ENCODE data around the gene ZNF407.

The ZNF407 gene

GRCh38 chr18:75057169-75057960 is 459.7 kb downstream of the ZNF407 start:
- H3K4me1 ChIP-seq (ENCODE audit: control insufficient read depth, low read depth, low read length) = no peaks in the 10 kb centered on the region
- no peaks in the 10 kb centered on the region for H3K27me3 ChIP-seq (ENCODE audit: control insufficient read depth, insufficient read depth, low read length)
- H3K36me3 ChIP-seq (ENCODE audit: control insufficient read depth, low read depth, low read length) = no peaks in the 10 kb centered on the region

GRCh38 chr18:75060185-75060584 is 462.5 kb downstream of the ZNF407 start:
- no peak overlapping the region for H3K9ac ChIP-seq (ENCODE audit: low read length)
- no peak overlapping the region for H3K27ac ChIP-seq (ENCODE audit: low read length)
- no peaks in the 10 kb centered on the region for H3K9me3 ChIP-seq (ENCODE audit: control insufficient read depth, low read depth, low read length)
- H3K4me1 ChIP-seq (ENCODE audit: control insufficient read depth, low read depth, low read length) = no peaks in the 10 kb centered on the region
- H3K27me3 ChIP-seq (ENCODE audit: control insufficient read depth, insufficient read depth, low read length) = no peaks in the 10 kb centered on the region
- no peaks in the 10 kb centered on the region for H3K36me3 ChIP-seq (ENCODE audit: control insufficient read depth, low read depth, low read length)
- H3K4me3 ChIP-seq (ENCODE audit: low read length) = no peak overlapping the region

More at GRCh38 chr18:75057169-75057960, 459.7 kb downstream of the ZNF407 start:
- Histone ChIP-seq H3K27ac (ENCODE audit: low read length) (no peak overlapping the region), H3K4me3 (ENCODE audit: low read length) (no peak overlapping the region), H3K9me3 (ENCODE audit: control insufficient read depth, low read depth, low read length) (no peaks in the 10 kb centered on the region), H3K9ac (ENCODE audit: low read length) (no peak overlapping the region)

DNA sequence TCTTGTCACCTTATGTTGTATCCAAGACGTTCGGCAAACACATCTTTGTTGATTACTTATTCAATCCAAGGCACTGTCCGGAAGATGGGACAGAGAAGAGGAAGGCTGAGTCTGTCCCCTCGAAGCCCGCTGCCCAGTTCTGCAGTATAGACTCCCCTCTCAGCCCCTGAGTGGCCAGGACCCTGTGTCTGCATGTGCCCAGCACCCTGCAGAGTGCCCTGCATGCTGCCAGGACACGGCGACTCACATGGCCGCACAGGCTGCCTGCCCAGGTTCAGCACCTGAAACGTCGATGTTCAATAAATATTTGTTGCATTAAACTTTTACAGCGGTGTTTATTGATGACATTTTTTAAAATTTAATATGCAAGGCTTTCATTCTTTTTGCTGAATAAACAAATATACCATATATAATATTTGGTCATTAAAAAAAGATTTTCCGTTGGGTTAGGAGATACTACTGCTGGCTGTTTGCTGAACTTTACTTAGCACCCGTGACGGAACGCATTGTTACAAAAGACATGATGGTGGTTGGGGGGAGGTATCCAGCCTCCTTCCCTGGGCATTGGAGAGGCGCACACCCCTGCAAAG is 464.7 kb downstream of the ZNF407 start:
- H3K9ac ChIP-seq (ENCODE audit: low read length) = no peak overlapping the region
- H3K27me3 ChIP-seq (ENCODE audit: control insufficient read depth, insufficient read depth, low read length) = no peaks in the 10 kb centered on the region
- no peak overlapping the region for H3K27ac ChIP-seq (ENCODE audit: low read length)
- H3K36me3 ChIP-seq (ENCODE audit: control insufficient read depth, low read depth, low read length) = no peaks in the 10 kb centered on the region
- H3K4me1 ChIP-seq (ENCODE audit: control insufficient read depth, low read depth, low read length) = no peaks in the 10 kb centered on the region
- H3K4me3 ChIP-seq (ENCODE audit: low read length) = no peak overlapping the region
- no peaks in the 10 kb centered on the region for H3K9me3 ChIP-seq (ENCODE audit: control insufficient read depth, low read depth, low read length)

DNA sequence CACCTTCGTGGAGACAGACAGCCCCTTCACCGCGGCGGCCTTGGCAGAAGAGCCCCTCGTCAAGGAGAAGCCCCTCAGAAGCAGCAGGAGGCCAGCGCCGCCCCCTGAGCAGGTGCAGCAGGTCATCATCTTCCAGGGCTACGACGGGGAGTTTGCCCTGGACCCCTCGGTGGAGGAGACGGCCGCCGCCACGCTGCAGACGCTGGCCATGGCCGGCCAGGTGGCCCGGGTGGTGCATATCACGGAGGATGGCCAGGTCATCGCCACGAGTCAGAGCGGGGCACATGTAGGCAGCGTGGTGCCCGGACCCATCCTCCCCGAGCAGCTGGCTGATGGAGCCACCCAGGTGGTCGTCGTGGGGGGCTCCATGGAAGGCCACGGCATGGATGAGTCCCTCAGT is 465.5 kb downstream of the ZNF407 start:
- Histone ChIP-seq H3K27me3 (ENCODE audit: control insufficient read depth, insufficient read depth, low read length) (no peaks in the 10 kb centered on the region), H3K9ac (ENCODE audit: low read length) (no peak overlapping the region), H3K4me1 (ENCODE audit: control insufficient read depth, low read depth, low read length) (no peaks in the 10 kb centered on the region), H3K36me3 (ENCODE audit: control insufficient read depth, low read depth, low read length) (no peaks in the 10 kb centered on the region), H3K9me3 (ENCODE audit: control insufficient read depth, low read depth, low read length) (no peaks in the 10 kb centered on the region), H3K27ac (ENCODE audit: low read length) (no peak overlapping the region), H3K4me3 (ENCODE audit: low read length) (no peak overlapping the region)

DNA sequence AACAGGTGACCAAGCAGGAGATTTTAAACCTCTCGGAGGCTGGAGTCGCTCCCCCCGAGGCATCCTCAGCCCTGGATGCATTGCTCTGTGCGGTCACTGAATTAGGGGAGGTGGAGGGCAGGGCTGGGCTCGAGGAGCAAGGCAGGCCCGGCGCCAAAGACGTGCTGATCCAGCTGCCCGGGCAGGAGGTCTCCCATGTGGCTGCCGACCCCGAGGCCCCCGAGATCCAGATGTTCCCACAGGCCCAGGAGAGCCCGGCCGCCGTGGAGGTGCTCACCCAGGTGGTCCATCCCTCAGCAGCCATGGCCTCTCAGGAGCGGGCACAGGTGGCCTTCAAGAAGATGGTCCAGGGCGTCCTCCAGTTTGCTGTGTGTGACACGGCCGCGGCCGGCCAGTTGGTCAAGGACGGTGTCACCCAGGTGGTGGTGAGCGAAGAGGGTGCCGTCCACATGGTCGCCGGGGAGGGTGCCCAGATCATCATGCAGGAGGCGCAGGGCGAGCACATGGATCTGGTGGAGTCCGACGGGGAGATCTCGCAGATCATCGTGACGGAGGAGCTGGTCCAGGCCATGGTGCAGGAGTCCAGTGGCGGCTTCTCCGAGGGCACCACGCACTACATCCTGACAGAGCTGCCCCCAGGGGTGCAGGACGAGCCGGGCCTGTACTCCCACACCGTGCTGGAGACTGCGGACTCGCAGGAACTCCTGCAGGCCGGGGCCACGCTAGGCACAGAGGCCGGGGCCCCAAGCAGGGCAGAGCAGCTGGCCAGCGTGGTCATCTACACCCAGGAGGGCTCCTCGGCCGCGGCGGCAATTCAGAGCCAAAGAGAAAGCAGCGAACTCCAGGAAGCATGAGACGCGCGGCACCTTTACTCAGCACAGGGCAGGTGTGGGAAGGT is 466.2 kb downstream of the ZNF407 start:
- Histone ChIP-seq H3K4me1 (ENCODE audit: control insufficient read depth, low read depth, low read length) (no peaks in the 10 kb centered on the region), H3K27me3 (ENCODE audit: control insufficient read depth, insufficient read depth, low read length) (no peaks in the 10 kb centered on the region), H3K9me3 (ENCODE audit: control insufficient read depth, low read depth, low read length) (no peaks in the 10 kb centered on the region), H3K27ac (ENCODE audit: low read length) (no peak overlapping the region), H3K36me3 (ENCODE audit: control insufficient read depth, low read depth, low read length) (no peaks in the 10 kb centered on the region), H3K4me3 (ENCODE audit: low read length) (no peak overlapping the region), H3K9ac (ENCODE audit: low read length) (no peak overlapping the region)

DNA sequence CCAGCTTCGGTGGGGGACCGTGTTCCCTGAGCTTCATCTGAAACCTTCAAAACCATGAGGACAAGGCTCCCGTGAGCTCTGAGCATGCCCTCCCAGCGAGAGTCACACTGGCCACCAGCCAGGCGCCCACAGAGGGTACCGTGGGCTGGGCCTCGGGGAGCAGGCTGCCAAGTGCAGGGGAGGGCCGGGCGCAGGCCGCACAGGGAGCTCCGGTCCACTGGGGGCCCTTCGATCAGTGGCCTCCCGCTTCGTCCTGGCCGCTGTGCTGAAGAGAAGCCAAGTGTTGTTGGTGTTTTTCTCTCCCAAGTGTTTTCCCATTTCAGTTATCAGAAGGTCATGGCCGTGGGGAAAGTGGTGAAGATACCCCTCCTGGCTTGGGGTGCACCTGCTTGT is 466.8 kb downstream of the ZNF407 start:
- no peaks in the 10 kb centered on the region for H3K27me3 ChIP-seq (ENCODE audit: control insufficient read depth, insufficient read depth, low read length)
- no peaks in the 10 kb centered on the region for H3K9me3 ChIP-seq (ENCODE audit: control insufficient read depth, low read depth, low read length)
- no peak overlapping the region for H3K9ac ChIP-seq (ENCODE audit: low read length)
- no peak overlapping the region for H3K27ac ChIP-seq (ENCODE audit: low read length)
- H3K4me3 ChIP-seq (ENCODE audit: low read length) = no peak overlapping the region
- no peaks in the 10 kb centered on the region for H3K4me1 ChIP-seq (ENCODE audit: control insufficient read depth, low read depth, low read length)
- no peaks in the 10 kb centered on the region for H3K36me3 ChIP-seq (ENCODE audit: control insufficient read depth, low read depth, low read length)

GRCh38 chr18:75065251-75066000 is 467.8 kb downstream of the ZNF407 start:
- Histone ChIP-seq H3K9ac (ENCODE audit: low read length) (no peak overlapping the region), H3K9me3 (ENCODE audit: control insufficient read depth, low read depth, low read length) (no peaks in the 10 kb centered on the region), H3K4me1 (ENCODE audit: control insufficient read depth, low read depth, low read length) (no peaks in the 10 kb centered on the region)

GRCh38 chr18:75066021-75066880 is 468.6 kb downstream of the ZNF407 start:
- Histone ChIP-seq H3K4me1 (ENCODE audit: control insufficient read depth, low read depth, low read length) (no peaks in the 10 kb centered on the region), H3K27ac (ENCODE audit: low read length) (no peak overlapping the region), H3K4me3 (ENCODE audit: low read length) (no peak overlapping the region), H3K9me3 (ENCODE audit: control insufficient read depth, low read depth, low read length) (no peaks in the 10 kb centered on the region), H3K9ac (ENCODE audit: low read length) (no peak overlapping the region), H3K27me3 (ENCODE audit: control insufficient read depth, insufficient read depth, low read length) (no peaks in the 10 kb centered on the region), H3K36me3 (ENCODE audit: control insufficient read depth, low read depth, low read length) (no peaks in the 10 kb centered on the region)

More at GRCh38 chr18:75065251-75066000, 467.8 kb downstream of the ZNF407 start:
- Histone ChIP-seq H3K36me3 (ENCODE audit: control insufficient read depth, low read depth, low read length) (no peaks in the 10 kb centered on the region), H3K4me3 (ENCODE audit: low read length) (no peak overlapping the region), H3K27me3 (ENCODE audit: control insufficient read depth, insufficient read depth, low read length) (no peaks in the 10 kb centered on the region), H3K27ac (ENCODE audit: low read length) (no peak overlapping the region)

GRCh38 chr18:75066936-75067335 is 469.3 kb downstream of the ZNF407 start:
- no peaks in the 10 kb centered on the region for H3K27me3 ChIP-seq (ENCODE audit: control insufficient read depth, insufficient read depth, low read length)
- no peak overlapping the region for H3K9ac ChIP-seq (ENCODE audit: low read length)
- H3K36me3 ChIP-seq (ENCODE audit: control insufficient read depth, low read depth, low read length) = no peaks in the 10 kb centered on the region
- no peaks in the 10 kb centered on the region for H3K9me3 ChIP-seq (ENCODE audit: control insufficient read depth, low read depth, low read length)
- no peak overlapping the region for H3K4me3 ChIP-seq (ENCODE audit: low read length)
- H3K27ac ChIP-seq (ENCODE audit: low read length) = no peak overlapping the region
- no peaks in the 10 kb centered on the region for H3K4me1 ChIP-seq (ENCODE audit: control insufficient read depth, low read depth, low read length)

- Histone ChIP-seq H3K4me3 (ENCODE audit: low read length) (no peak overlapping the region), H3K9me3 (ENCODE audit: control insufficient read depth, low read depth, low read length) (no peaks in the 10 kb centered on the region), H3K27ac (ENCODE audit: low read length) (no peak overlapping the region), H3K4me1 (ENCODE audit: control insufficient read depth, low read depth, low read length) (no peaks in the 10 kb centered on the region), H3K9ac (ENCODE audit: low read length) (no peak overlapping the region), H3K36me3 (ENCODE audit: control insufficient read depth, low read depth, low read length) (no peaks in the 10 kb centered on the region), H3K27me3 (ENCODE audit: control insufficient read depth, insufficient read depth, low read length) (no peaks in the 10 kb centered on the region)
These were observed 470.5 kb downstream of the ZNF407 start for GRCh38 chr18:75067996-75068645.

All from iPS-18a (cell line).